HL-60 (cell line): ENCODE data around the gene ATP1A1.

ENCODE experiments used
- DNase-seq, 2 experiments: peaks; one replicate each; pipeline ENCODE4 v3.0.0-alpha.2; 2010 to 2020; ENCODE audit warnings: low read depth in 1 of 2, low spot score in 1 of 2
- H3K27ac ChIP-seq: fragments of 250-450 bp; sonication (Bioruptor Pico); replicated peaks from 2 replicates; pipeline ENCODE4 v1.5.1; 2020; ENCODE audit warnings: mild to moderate bottlenecking, moderate library complexity
- H3K27me3 ChIP-seq: fragments of 250-450 bp; sonication (Bioruptor Pico); 2 replicates; pipeline ENCODE4 v1.5.1; 2021; ENCODE audit warnings: mild to moderate bottlenecking, moderate library complexity; ENCODE audit not compliant: insufficient read depth, poor library complexity, severe bottlenecking
- H3K4me3 ChIP-seq: replicated peaks from 2 replicates; pipeline ENCODE4 v1.5.1; 2011; ENCODE audit warnings: mild to moderate bottlenecking, control low read depth, low read length; ENCODE audit not compliant: insufficient read depth
- CTCF ChIP-seq: IDR thresholded peaks from one replicate; pipeline ENCODE4 v1.5.1; 2011; ENCODE audit warnings: low read length, control low read depth, inconsistent platforms; ENCODE audit not compliant: insufficient read depth
- GABPA ChIP-seq: IDR thresholded peaks from 2 replicates; pipeline ENCODE4 v1.6.1; 2012; ENCODE audit warnings: low read depth
- POLR2AphosphoS5 ChIP-seq: IDR thresholded peaks from 2 replicates; pipeline ENCODE4 v1.6.1; 2012; ENCODE audit warnings: low read depth
- REST ChIP-seq: IDR thresholded peaks from 2 replicates; pipeline ENCODE4 v1.6.1; 2012; ENCODE audit warnings: low read depth; ENCODE audit not compliant: insufficient replicate concordance
- SPI1 ChIP-seq: IDR thresholded peaks from 2 replicates; pipeline ENCODE4 v1.6.1; 2012; ENCODE audit warnings: low read depth, mild to moderate bottlenecking, borderline replicate concordance

Gene ATP1A1

GRCh38 chr1:116425987-116426386 lies 52.9 kb downstream of the ATP1A1 start:
- Histone ChIP-seq H3K27ac (no peak overlapping the region), H3K4me3 (no peak overlapping the region), H3K27me3 (no peaks in the 10 kb centered on the region)
- no peak for DNase-seq
- TF ChIP-seq CTCF (no peak), SPI1 (no peak), REST (no peak), POLR2AphosphoS5 (no peak), GABPA (no peak)

DNA sequence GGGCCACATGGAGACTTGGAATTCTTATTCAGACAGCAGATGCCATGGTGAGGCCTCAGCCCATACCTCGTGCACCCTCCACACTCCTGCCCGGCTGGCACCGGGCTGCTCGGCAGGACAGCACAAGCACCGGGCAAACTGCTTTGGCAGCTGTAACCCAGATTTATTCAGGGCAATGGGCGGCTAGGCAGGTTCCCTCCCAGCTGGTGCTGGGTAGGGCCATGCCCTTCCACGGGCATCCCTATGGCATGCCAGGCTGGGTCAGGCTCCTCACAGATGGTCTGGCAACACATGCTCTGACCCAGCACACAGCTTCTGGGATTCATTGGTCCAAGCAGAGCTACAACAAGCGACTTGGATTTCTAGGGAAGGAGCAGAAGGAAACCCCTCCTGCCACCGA lies 53.4 kb downstream of the ATP1A1 start:
- no peak for DNase-seq
- Histone ChIP-seq H3K4me3 (no peak overlapping the region), H3K27me3 (no peaks in the 10 kb centered on the region), H3K27ac (no peak overlapping the region)
- TF ChIP-seq SPI1 (no peak), GABPA (no peak), REST (no peak), CTCF (no peak), POLR2AphosphoS5 (no peak)

DNA sequence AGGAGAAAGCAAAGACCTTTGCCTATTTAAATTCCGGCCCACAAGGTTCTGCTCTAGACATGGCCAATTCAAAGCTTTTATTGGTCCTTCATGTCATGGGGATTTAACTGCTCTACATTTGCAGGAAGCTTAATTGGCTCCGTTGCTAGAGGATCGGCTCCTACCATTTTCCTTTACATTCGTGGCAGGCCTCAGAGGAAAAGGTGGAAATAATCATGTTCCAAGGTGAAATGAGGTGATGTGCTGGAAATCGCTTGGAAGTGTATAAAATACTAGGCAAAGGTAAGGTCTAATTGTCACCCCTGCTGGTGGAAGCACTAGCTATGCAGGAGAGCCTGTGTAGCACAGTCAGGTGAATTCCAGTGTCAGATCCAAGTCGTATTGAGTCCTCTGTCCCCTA lies 55.5 kb downstream of the ATP1A1 start:
- H3K27me3 ChIP-seq, result no peaks in the 10 kb centered on the region
- TF ChIP-seq CTCF (no peak), POLR2AphosphoS5 (no peak), GABPA (no peak), SPI1 (no peak), REST (no peak)
- DNase-seq, result no peak
- no peak overlapping the region for H3K27ac ChIP-seq
- H3K4me3 ChIP-seq, result no peak overlapping the region
